Smooth muscle cell (in vitro differentiated cells): Measurements from ENCODE around the gene PSPH. TPM values are rescaled to one million over a fixed set of nuclear protein-coding genes. Genes with fewer than 3 reads are reported as not detected.
"Not testable (repeated sequence)": the region's sequence is repeated elsewhere in the genome, so short reads cannot be mapped to it uniquely, and the experiment has no call there.

Experiments
- DNase-seq: peaks from one replicate; lab custom pipeline; 2025; ENCODE audit not compliant: unreplicated experiment; lab: John Stamatoyannopoulos, UW
- H2AFZ ChIP-seq: fragments of 200-600 bp; sonication (generic); 2 replicates; pipeline ENCODE4 v1.6.0; 2016; ENCODE audit warnings: antibody characterized with exemption, low read depth, mild to moderate bottlenecking
- H3F3A ChIP-seq: fragments of 200-600 bp; sonication (generic); 2 replicates; pipeline ENCODE4 v1.6.0; 2017; ENCODE audit warnings: antibody characterized with exemption, low read depth
- H3K27ac ChIP-seq: fragments of 200-600 bp; sonication (generic); 2 replicates; pipeline ENCODE4 v1.5.1; 2016; ENCODE audit warnings: low read depth, mild to moderate bottlenecking
- H3K27me3 ChIP-seq: fragments of 200-600 bp; sonication (generic); 2 replicates; pipeline ENCODE4 v1.6.1; 2016; ENCODE audit warnings: low read depth, mild to moderate bottlenecking
- H3K36me3 ChIP-seq: fragments of 200-600 bp; sonication (generic); 2 replicates; pipeline ENCODE4 v1.5.1; 2016; ENCODE audit warnings: low read depth
- H3K4me1 ChIP-seq: fragments of 200-600 bp; sonication (generic); 2 replicates; pipeline ENCODE4 v1.5.1; 2016; ENCODE audit warnings: low read depth
- H3K4me2 ChIP-seq: fragments of 200-600 bp; sonication (generic); 2 replicates; pipeline ENCODE4 v1.6.0; 2016; ENCODE audit warnings: mild to moderate bottlenecking
- H3K4me3 ChIP-seq: fragments of 200-600 bp; sonication (generic); 2 replicates; pipeline ENCODE4 v1.5.1; 2016; ENCODE audit warnings: mild to moderate bottlenecking
- H3K79me2 ChIP-seq: fragments of 200-600 bp; sonication (generic); 2 replicates; pipeline ENCODE4 v1.6.0; 2016; ENCODE audit warnings: low read depth, mild to moderate bottlenecking
- H3K9ac ChIP-seq: fragments of 200-600 bp; sonication (generic); 2 replicates; pipeline ENCODE4 v1.6.0; 2016; ENCODE audit warnings: low read depth
- H3K9me3 ChIP-seq: fragments of 200-600 bp; sonication (generic); replicated peaks from 2 replicates; pipeline ENCODE4 v1.5.1; 2016; ENCODE audit warnings: low read depth
- H4K20me1 ChIP-seq: fragments of 200-600 bp; sonication (generic); 2 replicates; pipeline ENCODE4 v1.6.0; 2016; ENCODE audit warnings: low read depth
- CTCF ChIP-seq: fragments of 200-600 bp; sonication (generic); IDR thresholded peaks from 2 replicates; pipeline ENCODE4 v1.5.1; 2017; ENCODE audit warnings: borderline replicate concordance, mild to moderate bottlenecking, antibody characterized with exemption; ENCODE audit not compliant: insufficient read depth, poor library complexity, severe bottlenecking
- WGBS: methylation state at CpG from one replicate; pipeline ENCODE4 v1.1.7; 2016; ENCODE audit warnings: low lambda C conversion rate; 5-methylcytosine and 5-hydroxymethylcytosine counted together
- polyA plus RNA-seq: library from polyadenylated mRNA; unstranded; fragments of >200 nt; fragmentation: Nextera tagmentation; extraction: Ambion mirVana; gene quantifications from 2 replicates; pipeline ENCODE4 v1.2.1, GENCODE V29; 2016
- total RNA-seq: library from RNA; depleted of rRNA; stranded (reverse); fragments of >200 nt; gene quantifications from 2 replicates; pipeline ENCODE4 v1.2.3, GENCODE V29; 2014

The PSPH gene
- total and polyA plus RNA-seq, 2 experiments from 2014 or later = 14.8 to 31.2 TPM

GRCh38 chr7:56019501-56019900, 31.7 kb downstream of the PSPH start:
- no peak for TF ChIP-seq CTCF
- H3K4me1 ChIP-seq = no peaks in the 10 kb centered on the region
- no peaks in the 10 kb centered on the region for H3K79me2 ChIP-seq
- H4K20me1 ChIP-seq = no peaks in the 10 kb centered on the region
- H3K4me2 ChIP-seq = no peak overlapping the region
- H3K36me3 ChIP-seq = no peaks in the 10 kb centered on the region
- H3K4me3 ChIP-seq = no peak overlapping the region
- H3K9me3 ChIP-seq = no peaks in the 10 kb centered on the region
- H2AFZ ChIP-seq = no peak overlapping the region
- H3K9ac ChIP-seq = no peak overlapping the region
- no peak for DNase-seq
- no peaks in the 10 kb centered on the region for H3F3A ChIP-seq
- no peaks in the 10 kb centered on the region for H3K27me3 ChIP-seq
- 97% methylated on average over 9 of the region's 9 CpGs for WGBS
- H3K27ac ChIP-seq = no peak overlapping the region

GRCh38 chr7:56017015-56017414, 34.2 kb downstream of the PSPH start:
- 100% methylated on average over 3 of the region's 3 CpGs for WGBS

GRCh38 chr7:56009695-56010094, 41.5 kb downstream of the PSPH start:
- no peak overlapping the region for H3K9ac ChIP-seq
- no peaks in the 10 kb centered on the region for H3K4me1 ChIP-seq
- no peak for DNase-seq
- no peak overlapping the region for H3K27ac ChIP-seq
- WGBS = 83% methylated on average over 7 of the region's 7 CpGs
- H2AFZ ChIP-seq = no peak overlapping the region
- no peak overlapping the region for H3K4me3 ChIP-seq
- H3K9me3 ChIP-seq = no peaks in the 10 kb centered on the region
- H3F3A ChIP-seq = no peaks in the 10 kb centered on the region
- no peaks in the 10 kb centered on the region for H3K27me3 ChIP-seq
- H4K20me1 ChIP-seq = no peaks in the 10 kb centered on the region
- no peak overlapping the region for H3K4me2 ChIP-seq
- no peaks in the 10 kb centered on the region for H3K79me2 ChIP-seq
- TF ChIP-seq CTCF = no peak
- H3K36me3 ChIP-seq = no peaks in the 10 kb centered on the region

More at GRCh38 chr7:56017015-56017414, 34.2 kb downstream of the PSPH start:
- H3F3A ChIP-seq, H3K27ac ChIP-seq, H3K9me3 ChIP-seq, H3K4me2 ChIP-seq, H3K9ac ChIP-seq, DNase-seq, H3K27me3 ChIP-seq, H3K4me3 ChIP-seq, H2AFZ ChIP-seq, H3K36me3 ChIP-seq, H4K20me1 ChIP-seq, H3K4me1 ChIP-seq, H3K79me2 ChIP-seq: not testable (repeated sequence)

- no peak for TF ChIP-seq CTCF
- WGBS = 92% methylated on average over 9 of the region's 9 CpGs
- H3K4me3 ChIP-seq = no peak overlapping the region
- H3K4me2 ChIP-seq = no peak overlapping the region
- H3K27ac ChIP-seq = no peak overlapping the region
- no peaks in the 10 kb centered on the region for H4K20me1 ChIP-seq
- no peaks in the 10 kb centered on the region for H3K36me3 ChIP-seq
- H2AFZ ChIP-seq = no peak overlapping the region
- no peak for DNase-seq
- no peaks in the 10 kb centered on the region for H3K9me3 ChIP-seq
- H3F3A ChIP-seq = no peaks in the 10 kb centered on the region
- no peak overlapping the region for H3K9ac ChIP-seq
- no peaks in the 10 kb centered on the region for H3K27me3 ChIP-seq
- no peaks in the 10 kb centered on the region for H3K79me2 ChIP-seq
- no peaks in the 10 kb centered on the region for H3K4me1 ChIP-seq
These were observed 43.4 kb downstream of the PSPH start for GRCh38 chr7:56007891-56008290.
